Bronchial epithelial cell (primary cell): Measurements from ENCODE around the gene ESR1. TPM values are rescaled to one million over a fixed set of nuclear protein-coding genes. Genes with fewer than 3 reads are reported as not detected.
"Not testable (repeated sequence)": the region's sequence is repeated elsewhere in the genome, so short reads cannot be mapped to it uniquely, and the experiment has no call there.

Source experiments
- DNase-seq: peaks from one replicate; pipeline ENCODE4 v3.0.0-alpha.2; 2010; ENCODE audit warnings: low read depth
- FAIRE-seq: peaks from 2 replicates; lab custom pipeline; 2011; peaks lifted over from hg19 to GRCh38; lab: Jason Lieb, UNC
- H3K27me3 ChIP-seq: 2 replicates; pipeline ENCODE4 v1.5.1; 2011; ENCODE audit warnings: low read length; ENCODE audit not compliant: control insufficient read depth, insufficient read depth
- H3K36me3 ChIP-seq: 2 replicates; pipeline ENCODE4 v1.5.1; 2011; ENCODE audit warnings: low read length; ENCODE audit not compliant: control insufficient read depth, insufficient read depth
- H3K4me3 ChIP-seq: 2 replicates; pipeline ENCODE4 v1.5.1; 2011; ENCODE audit warnings: mild to moderate bottlenecking, low read depth, low read length, control low read depth
- CTCF ChIP-seq: IDR thresholded peaks from 2 replicates; pipeline ENCODE4 v1.5.1; 2011; ENCODE audit warnings: mild to moderate bottlenecking, moderate library complexity, low read length, control low read depth, inconsistent platforms; ENCODE audit not compliant: insufficient read depth, severe bottlenecking
- total RNA-seq: library from RNA; depleted of rRNA; stranded (reverse); fragments of >200 nt; gene quantifications from 2 replicates; pipeline ENCODE4 v1.2.1, GENCODE V29; 2014

ESR1 gene
- total RNA-seq, 1 donor from 2014 or later: under 0.01 TPM

GRCh38 chr6:151963001-151963400 lies 155.5 kb downstream of the ESR1 start:
- Histone ChIP-seq H3K4me3 (no peak overlapping the region), H3K36me3 (no peaks in the 10 kb centered on the region), H3K27me3 (no peaks in the 10 kb centered on the region)
- DNase-seq: no peak
- no peak for FAIRE-seq
- TF ChIP-seq CTCF: no peak

- not testable (repeated sequence) for H3K4me3 ChIP-seq, H3K27me3 ChIP-seq, FAIRE-seq, DNase-seq, H3K36me3 ChIP-seq
Measured at GRCh38 chr6:151964412-151964811, 156.9 kb downstream of the ESR1 start.

GRCh38 chr6:151974061-151974617 lies 166.7 kb downstream of the ESR1 start:
- FAIRE-seq: no peak
- peak; percentile 11 for DNase-seq
- H3K27me3 ChIP-seq: no peaks in the 10 kb centered on the region
- H3K4me3 ChIP-seq: no peak overlapping the region
- H3K36me3 ChIP-seq: no peaks in the 10 kb centered on the region
- TF ChIP-seq CTCF: no peak

GRCh38 chr6:151975795-151976194 lies 168.3 kb downstream of the ESR1 start:
- H3K4me3 ChIP-seq: no peak overlapping the region
- TF ChIP-seq CTCF: no peak
- H3K27me3 ChIP-seq: no peaks in the 10 kb centered on the region
- no peak for FAIRE-seq
- no peak for DNase-seq
- H3K36me3 ChIP-seq: no peaks in the 10 kb centered on the region

- DNase-seq, H3K36me3 ChIP-seq, FAIRE-seq, H3K4me3 ChIP-seq, H3K27me3 ChIP-seq: not testable (repeated sequence)
Measured at GRCh38 chr6:151988199-151988598, 180.7 kb downstream of the ESR1 start.

- DNase-seq (no peak), FAIRE-seq (peak; percentile 47)
- no peaks in the 10 kb centered on the region for H3K27me3 ChIP-seq
- TF ChIP-seq CTCF: no peak
- no peaks in the 10 kb centered on the region for H3K36me3 ChIP-seq
- no peak overlapping the region for H3K4me3 ChIP-seq
Measured at GRCh38 chr6:151992091-151992490, 184.6 kb downstream of the ESR1 start.

- DNase-seq (no peak), FAIRE-seq (peak; percentile 52)
- TF ChIP-seq CTCF: no peak
- no peaks in the 10 kb centered on the region for H3K36me3 ChIP-seq
- no peaks in the 10 kb centered on the region for H3K27me3 ChIP-seq
- no peak overlapping the region for H3K4me3 ChIP-seq
Measured at GRCh38 chr6:151993364-151993763, 185.9 kb downstream of the ESR1 start.
